HG03060 (cell line): ENCODE data around the gene TIAM2.
"Not testable (repeated sequence)": the region's sequence is repeated elsewhere in the genome, so short reads cannot be mapped to it uniquely, and the experiment has no call there.

ENCODE experiments used
- ATAC-seq: cut with Tn5 transposase; IDR thresholded peaks from one replicate; pipeline ENCODE4 v1.9.1; 2021; ENCODE audit warnings: low read depth, moderate number of reproducible peaks; ENCODE audit not compliant: unreplicated experiment

Gene TIAM2

DNA sequence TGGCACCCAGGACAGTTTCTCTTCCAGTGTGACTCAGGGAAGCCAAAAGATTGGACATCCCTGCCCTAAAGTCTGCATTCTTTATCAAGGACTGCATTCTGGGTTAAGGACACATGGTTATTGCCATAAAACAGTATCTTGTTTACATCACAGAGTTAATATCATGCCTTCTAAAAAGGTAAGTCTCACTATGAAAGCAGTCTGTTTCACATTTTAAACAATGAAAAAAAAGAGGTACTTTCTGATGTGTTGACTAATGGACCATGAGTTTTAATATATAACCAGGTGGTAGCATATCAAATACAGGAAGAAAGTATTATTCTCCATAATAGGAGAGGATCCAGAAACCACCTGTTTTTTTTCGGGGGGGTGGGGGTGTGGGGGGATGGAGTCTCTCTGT, 93.7 kb downstream of the TIAM2 start:
- peak; percentile 43 for ATAC-seq

DNA sequence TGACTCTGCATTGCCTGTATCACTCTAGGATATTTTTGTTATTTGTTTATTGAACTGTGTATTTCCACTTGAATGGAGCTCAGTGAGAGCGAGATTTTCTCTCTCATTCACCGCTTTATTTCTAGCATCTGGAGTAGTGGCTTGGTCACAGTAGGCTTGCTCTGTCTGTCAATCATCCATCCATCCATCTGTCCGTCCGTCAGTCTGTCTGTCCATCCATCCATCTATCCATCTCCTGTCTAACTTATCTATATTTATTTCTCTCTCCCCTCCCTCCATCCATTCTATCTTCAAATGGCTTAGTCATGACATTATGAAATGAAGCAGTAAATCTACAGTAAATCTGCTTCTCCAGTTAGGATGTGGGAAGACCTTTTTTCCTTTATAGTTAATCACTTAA, 94.6 kb downstream of the TIAM2 start:
- no peak for ATAC-seq

DNA sequence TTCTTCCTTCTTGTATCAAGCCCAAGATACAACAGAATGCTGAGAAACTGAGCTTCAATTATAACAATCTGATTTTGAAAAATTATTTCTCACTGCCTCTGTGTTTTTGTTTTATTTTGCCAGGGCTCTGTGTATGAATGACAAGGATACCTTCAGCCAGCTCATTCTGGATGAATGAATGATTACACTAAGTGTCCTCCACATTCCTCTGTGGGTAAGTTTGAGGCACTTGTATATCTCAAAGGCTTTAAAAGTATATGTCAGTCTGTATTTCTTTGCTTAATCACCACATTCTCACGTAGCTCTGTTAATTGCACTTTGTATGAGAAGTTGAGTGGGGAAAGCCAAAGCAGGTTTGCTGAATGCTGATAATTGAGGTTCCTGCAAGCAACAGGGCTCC, 95.1 kb downstream of the TIAM2 start:
- no peak for ATAC-seq

DNA sequence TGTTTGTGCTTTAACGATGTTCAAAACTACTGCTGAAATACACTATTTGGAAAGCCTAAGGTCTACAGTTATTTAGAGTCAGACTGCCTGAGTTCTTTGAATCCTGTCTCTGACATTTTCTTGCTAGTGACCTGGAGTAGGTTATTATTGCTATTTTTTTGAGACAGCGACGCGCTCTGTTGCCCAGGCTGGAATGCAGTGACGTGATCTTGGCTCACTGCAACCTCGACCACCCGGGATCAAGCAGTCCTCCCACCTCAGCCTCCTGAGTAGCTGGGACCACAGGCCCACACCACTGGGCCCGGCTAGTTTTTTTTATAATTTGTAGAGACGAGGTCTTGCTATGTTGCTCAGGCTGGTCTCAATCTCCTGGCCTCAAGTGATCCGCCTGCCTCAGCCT, 96.6 kb downstream of the TIAM2 start:
- ATAC-seq: no peak

DNA sequence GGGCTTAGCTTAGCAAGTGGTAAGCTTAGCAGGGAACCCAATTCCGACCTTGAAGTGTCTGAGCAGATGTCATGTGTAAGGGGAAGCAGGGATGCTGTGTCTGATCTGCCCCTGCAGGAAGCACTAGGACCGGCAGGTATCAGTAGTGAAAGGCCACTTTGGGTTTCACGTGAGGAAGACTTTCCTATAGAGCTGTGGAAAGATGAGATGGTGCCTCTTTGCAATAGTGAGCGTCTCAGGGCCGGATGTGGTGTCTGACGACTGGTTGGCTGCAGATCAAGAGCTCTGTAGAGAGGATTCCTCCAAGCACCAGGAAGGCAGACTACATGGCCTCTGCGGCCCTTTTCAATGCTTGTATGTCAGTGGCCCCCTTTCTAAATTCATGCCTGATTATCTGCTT, 98.3 kb downstream of the TIAM2 start:
- no peak for ATAC-seq

DNA sequence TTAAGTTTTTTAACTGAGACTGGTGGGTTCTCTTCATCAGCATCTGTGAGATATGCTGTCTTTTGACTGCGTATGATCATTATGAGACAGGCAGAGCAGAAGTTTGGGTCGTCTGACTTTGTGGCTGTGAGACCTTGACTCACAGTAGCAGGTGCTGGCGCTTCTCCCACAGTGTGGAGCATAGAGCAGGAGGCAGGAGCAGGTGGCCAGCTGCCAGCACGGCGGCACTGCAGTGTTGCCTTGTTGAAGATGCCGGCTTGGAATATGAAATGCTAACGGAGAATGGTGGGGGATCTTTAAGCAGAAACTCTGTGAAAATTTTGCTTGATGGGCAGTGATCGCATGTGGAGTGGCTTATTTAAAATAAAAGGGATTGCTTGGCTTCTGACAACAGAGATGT, 105.0 kb downstream of the TIAM2 start:
- no peak for ATAC-seq

DNA sequence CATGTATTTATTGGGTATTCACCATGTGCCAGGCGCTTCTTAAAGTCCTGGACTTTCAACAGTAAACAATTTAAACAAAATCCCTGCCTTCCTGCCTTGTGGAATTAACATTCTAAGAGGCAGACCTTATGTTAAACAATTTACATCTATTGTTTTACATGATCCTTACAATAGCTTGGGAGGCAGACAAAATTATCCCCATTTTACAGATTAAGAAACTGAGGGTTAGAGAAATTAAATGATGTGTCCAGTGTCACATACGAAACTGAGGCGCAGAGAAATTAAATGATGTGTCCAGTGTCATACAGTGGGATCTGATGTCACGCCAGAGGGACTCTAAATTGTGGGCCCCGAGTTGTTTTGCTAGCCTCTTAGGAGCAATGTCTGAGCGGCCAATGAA, 105.5 kb downstream of the TIAM2 start:
- no peak for ATAC-seq

DNA sequence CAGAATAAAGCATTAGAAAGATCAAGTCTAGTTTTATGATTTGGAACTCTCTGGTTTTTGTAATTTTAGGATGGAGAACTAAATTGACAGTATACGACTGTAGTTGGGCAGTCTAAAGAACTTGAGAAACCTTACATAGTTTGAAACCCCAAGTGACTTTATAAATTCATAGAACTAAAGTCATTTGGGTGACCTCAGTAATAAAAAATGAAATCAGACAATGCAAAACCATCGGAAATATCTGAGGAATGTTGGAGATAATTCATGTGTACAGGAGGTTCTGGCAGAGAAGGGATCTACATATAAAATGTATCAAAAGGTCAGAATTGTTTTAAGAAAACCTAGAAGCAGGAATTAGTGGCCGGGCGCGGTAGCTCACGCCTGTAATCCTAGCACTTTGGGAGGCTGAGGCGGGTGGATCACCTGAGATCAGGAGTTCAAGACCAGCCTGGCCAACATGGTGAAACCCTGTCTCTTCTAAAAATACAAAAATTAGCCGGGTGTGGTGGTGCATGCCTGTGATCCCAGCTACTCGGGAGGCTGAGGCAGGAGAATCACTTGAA, 108.0 kb downstream of the TIAM2 start:
- ATAC-seq: not testable (repeated sequence)

DNA sequence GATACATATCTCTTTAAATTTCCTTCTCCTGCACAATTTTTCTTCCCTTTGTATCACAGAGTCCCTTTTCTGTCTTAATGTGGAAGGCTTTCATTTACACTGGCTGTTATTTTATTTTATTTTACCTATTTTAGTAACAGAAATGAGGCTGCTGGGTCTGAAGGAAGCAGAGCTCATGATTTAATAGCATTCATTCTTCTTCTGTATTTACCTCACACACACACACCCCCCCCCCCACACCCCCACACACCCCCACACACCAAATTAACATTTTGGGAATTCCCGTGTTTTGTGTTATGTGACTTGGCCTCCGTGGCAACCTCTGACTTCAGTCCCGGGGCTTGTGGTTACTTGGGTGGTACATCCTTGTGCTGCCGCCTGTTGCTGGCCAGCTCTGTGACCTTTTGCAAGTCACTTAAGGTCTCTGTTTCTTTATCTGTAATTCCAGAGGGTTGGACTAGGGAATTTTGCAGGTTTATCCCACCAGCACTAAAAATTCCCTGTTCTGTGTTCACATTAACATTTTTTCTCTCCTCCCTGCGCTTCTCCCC, 108.8 kb downstream of the TIAM2 start:
- no peak for ATAC-seq

DNA sequence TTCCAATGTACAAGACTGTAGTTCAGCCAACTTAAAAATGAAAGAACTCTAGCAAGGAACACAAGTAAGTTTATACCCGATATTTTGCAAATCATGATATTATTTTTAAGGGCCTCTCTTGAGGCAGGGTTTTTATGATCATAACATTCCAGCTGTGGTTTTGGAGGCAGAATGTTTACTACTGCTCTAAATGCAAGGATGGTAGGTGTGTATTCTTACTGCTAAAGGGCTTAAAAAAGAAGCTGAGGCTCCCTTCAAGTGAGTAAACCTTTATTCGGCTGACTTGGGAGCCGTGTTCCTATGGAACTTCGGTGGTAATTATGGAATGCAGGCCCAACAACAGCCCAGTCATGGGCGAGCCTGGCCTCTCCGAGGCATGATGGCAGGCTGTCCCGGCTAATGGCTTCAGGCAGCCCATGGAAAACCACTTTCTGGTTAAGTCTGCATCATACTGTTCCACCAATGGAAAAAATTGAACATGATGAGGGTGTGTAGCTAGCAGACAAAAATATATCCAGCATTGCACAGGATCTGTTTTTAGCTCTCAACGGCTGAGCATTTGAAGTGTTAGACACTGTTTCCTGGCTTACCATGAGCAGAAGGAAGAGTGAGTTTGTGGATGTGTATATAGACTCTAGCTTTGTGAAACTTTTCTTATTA, 111.5 kb downstream of the TIAM2 start:
- no peak for ATAC-seq

DNA sequence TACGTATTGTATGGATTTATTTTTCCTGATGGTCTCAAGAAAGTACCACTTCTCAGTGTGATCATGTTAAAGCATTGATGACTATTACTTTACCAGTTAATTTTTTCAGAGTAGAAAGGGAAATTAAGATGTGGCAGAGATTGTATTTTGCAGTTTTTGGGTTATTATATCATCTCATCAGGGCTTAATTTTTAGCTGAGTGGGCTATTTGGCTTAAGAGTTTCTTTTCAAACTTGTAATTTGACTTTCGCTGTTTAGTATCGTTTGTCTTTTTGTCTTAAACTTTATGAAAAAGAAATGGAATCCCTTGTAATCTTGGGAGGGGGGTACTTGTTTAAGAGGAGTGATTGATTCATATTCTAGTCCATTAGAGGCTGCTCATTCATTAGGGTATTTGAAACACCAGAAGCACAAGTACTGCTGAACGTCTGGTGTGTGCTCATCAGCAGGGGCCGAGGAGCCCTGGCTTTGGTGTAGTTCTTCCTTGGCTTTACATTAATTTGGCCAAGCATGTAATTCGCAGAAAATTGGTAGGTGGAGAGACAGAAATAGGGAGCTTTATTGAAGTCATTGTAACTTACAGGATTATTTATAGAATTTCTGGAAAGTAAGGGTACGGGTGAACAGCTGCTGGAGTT, 112.4 kb downstream of the TIAM2 start:
- ATAC-seq: no peak

DNA sequence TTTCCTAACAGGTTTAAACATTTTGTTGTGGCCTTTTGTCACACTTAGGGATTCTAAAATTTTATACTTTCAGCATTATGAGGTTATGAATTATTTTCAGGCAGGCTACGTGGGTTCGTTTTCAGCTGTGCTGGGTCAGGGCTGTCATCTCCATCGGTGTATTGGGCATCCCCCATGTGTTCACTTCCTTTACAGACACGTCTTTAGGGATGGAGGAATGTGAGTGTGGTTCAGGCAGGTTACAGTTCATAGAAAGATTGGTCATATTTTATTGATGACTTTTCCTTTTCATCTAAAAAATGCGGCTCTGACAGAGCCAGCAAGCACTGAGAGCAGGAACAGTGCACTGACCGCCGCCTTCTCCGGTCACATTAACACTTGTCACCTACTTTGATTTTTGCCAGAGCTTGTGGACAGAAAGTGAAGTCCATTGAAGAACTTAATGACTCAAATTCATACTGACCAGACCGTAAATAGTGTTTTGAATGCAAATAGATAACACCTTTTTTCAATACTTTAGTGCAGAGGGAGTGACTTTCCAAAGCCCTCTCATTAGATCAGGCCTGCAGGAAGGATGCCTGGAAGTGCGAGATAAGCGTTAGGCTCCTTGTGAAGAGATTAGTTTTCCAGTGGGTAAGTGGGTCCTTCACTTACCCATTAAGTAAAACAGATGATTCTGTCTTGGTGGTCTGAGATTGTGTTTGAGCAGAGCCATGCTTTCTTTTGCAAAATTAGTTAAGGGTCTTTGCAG, 113.1 kb downstream of the TIAM2 start:
- ATAC-seq: no peak

DNA sequence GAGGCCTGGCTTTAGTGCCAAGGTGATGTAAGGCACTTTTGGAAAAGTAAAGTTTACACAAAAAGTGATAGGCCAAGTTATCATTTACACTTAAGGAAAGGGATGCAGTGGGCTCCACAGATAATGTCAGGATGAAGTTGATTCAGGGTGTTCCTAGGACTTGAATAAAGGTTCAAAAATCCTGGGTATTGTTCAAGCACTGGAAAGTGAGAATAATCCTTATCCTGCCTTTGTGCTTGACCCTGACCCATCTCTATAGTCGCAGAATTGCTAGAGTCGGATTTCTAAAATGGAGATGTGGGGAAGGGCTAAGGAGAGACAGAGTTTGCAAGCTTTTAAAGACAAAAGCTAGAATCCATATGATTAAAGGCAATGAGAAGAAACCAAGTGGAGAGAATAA, 115.6 kb downstream of the TIAM2 start:
- no peak for ATAC-seq

DNA sequence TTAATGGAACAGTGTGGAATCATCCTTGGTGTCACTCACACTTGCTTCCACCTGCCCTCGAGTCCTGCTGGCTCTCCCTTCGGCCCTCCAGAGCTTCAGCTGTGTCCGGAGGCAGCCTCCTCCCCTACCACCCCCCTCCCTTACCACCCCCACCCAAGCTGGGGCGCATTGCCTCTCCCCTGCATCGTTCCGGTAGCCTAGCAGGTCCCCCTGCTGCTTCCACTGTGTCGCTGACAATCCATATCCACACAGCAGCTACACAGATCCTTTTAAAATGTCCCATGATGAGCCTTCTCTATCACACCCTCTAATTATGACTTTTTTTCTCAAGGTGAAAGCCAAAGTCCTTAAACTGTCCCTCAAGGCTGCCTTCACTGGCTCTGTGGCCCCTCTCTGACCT, 117.6 kb downstream of the TIAM2 start:
- ATAC-seq: no peak

DNA sequence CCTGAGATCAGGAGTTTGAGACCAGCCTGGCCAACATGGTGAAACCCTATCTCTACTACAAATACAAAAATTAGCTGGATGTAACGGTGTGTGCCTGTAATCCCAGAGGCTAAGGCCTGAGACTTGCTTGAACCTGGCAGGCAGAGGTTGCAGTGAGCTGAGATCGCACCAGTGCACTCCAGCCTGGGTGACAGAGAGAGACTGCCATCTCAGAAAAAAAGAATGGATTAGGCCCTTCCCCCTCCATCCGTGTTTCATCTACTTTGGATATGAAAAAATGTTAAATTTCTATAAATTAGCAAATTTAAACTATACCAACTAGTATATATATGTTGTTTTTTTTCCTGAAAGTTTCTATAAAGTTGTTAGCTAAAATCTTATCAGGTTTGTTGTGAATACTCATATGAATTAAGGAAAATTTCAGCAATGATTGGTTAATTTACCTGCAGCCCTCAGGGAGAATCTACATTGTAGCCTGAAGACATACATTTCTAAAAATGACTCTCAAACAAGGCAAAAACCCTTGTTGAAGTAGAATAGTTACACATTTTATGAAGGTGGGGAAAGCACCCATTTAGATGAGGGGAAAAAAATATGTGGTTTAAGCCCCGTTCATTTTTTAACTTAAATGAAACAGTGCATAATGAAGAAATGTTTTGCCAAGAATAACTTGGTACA, 120.9 kb downstream of the TIAM2 start:
- no peak for ATAC-seq

DNA sequence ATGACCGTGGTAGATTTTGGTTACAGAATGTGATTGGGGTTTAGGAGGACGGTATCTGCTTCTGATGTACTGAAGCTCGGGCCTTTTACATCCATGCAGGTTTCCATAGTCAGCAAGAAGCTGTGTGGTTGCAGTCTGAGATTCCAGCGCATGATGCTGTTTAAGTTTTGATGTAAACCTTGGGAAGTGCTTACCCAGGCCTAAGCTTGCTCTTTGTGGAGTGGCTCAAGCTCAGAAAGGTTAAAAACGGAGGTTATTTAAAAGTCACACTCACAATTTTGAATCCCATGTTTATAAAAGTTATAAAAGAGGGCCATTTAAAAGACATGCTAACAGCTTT, 121.4 kb downstream of the TIAM2 start:
- no peak for ATAC-seq

DNA sequence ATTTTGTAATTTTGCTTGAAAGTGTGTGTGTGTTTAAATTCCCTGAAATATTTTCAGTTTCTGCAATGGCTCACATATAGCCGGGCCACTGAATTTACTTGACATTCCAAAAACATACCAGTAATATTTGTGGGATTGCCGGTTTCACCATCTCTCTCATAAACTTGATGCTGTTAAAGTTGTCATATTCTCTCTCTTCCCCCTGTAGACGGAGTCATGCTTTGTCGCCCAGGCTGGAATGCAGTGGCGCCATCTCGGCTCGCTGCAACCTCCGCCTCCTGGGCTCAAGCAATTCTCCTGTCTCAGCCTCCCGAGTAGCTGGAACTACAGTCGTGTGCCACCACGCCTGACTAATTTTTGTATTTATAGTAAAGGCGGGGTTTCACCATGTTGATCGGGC, 122.1 kb downstream of the TIAM2 start:
- no peak for ATAC-seq

DNA sequence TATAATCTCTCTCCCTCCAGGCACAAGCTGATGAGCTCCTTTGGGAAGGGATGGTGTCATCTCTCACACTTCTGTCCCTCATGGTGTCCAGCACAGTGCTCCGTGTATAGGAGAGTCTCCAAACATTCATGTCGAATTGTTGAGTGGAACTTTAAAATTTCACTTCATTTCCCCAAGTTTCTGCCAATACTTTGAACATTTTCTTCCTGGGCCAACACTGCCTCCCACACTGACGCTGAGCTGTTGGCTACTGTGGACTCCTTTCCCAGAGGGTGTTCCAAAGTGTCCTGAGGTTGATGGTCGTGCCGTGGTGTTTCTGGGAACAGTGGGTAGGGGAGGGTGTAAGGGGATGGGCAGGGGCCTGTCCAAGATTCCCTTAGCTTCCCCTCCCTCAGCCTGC, 122.7 kb downstream of the TIAM2 start:
- ATAC-seq: no peak

DNA sequence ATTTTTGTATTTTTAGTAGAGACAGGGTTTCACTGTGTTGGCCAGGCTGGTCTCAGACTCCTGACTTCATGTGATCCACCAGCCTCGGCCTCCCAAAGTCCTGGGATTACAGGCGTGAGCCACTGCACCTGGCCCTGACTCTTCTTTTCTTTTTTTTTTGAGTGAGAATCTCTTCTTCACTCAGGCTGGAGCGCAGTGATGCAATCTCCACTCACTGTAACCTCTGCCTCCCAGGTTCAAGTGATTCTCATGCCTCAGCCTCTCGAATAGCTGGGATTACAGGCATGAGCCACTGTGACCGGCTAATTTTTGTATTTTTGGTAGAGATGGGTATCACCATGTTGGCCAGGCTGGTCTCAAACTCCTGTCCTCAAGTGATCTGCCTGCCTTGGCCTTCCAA, 124.1 kb downstream of the TIAM2 start:
- ATAC-seq: not testable (repeated sequence)

DNA sequence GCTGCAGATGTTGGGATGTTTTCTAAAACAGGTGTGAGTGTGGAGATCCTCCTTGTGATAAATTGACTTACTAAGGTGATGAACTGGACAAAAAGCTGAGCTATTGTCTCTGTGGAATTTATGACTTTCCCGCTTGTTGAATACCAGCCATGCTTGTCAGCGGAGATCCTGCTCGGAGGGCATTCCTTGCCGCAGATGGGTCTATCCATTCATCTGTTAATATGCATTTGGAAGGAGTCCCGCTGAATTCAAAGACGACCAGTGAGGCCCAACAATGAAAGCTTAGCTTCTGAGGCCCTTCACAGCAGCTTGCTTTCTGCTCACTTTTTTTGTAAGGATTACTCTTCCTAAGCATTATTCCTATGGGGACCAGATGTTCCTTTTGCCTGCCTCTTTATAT, 124.9 kb downstream of the TIAM2 start:
- ATAC-seq: no peak

DNA sequence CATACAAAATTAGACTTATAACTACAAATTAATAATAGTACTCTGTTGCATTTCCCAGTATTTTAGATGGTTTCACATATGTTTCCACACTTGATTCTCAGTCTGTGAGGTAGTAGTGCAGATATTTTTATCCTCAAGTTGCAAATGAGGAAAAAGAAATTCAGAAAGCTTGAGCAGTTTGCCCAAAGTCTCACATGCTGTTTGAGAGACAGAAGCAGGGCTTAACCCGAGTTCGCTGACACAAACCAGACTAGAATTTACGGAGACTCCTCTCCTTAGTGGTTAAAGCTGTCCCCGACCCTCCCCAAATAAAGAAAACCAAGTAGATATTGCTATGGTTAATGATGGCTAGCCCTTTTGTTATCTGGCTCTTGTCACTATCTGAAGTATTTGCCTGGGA, 126.2 kb downstream of the TIAM2 start:
- ATAC-seq: no peak
